Endodermal cell (in vitro differentiated cells): ENCODE data around the gene IQGAP1. TPM values are rescaled to one million over a fixed set of nuclear protein-coding genes. Genes with fewer than 3 reads are reported as not detected.
A peak's percentile ranks its signal among the peaks of the same experiment; 100 is the strongest.

Experiments
- DNase-seq: peaks from one replicate; pipeline ENCODE4 v3.0.0-alpha.2; 2017
- H3K27ac ChIP-seq: 2 replicates; pipeline ENCODE4 v1.5.1; 2013; ENCODE audit warnings: mild to moderate bottlenecking, low read depth, low read length, moderate library complexity
- H3K27me3 ChIP-seq: 2 replicates; pipeline ENCODE4 v1.6.1; 2013; ENCODE audit warnings: mild to moderate bottlenecking, low read length, moderate library complexity; ENCODE audit not compliant: insufficient read depth, control insufficient read depth, poor library complexity, severe bottlenecking
- H3K36me3 ChIP-seq: 2 replicates; pipeline ENCODE4 v1.7.0; 2013; ENCODE audit warnings: mild to moderate bottlenecking, low read length, moderate library complexity; ENCODE audit not compliant: control insufficient read depth, insufficient read depth
- H3K4me1 ChIP-seq: one replicate; pipeline ENCODE4 v1.7.0; 2013; ENCODE audit warnings: low read length; ENCODE audit not compliant: control insufficient read depth, insufficient read depth
- H3K4me3 ChIP-seq: 2 replicates; pipeline ENCODE4 v1.5.1; 2013; ENCODE audit warnings: mild to moderate bottlenecking, low read length, moderate library complexity
- H3K9ac ChIP-seq: 2 replicates; pipeline ENCODE4 v1.6.1; 2013; ENCODE audit warnings: mild to moderate bottlenecking, low read length, moderate library complexity; ENCODE audit not compliant: poor library complexity, severe bottlenecking; ENCODE audit errors: extremely low read depth
- H3K9me3 ChIP-seq: 2 replicates; pipeline ENCODE4 v1.6.1; 2013; ENCODE audit warnings: mild to moderate bottlenecking, low read length, moderate library complexity; ENCODE audit not compliant: control insufficient read depth
- H3K27ac Mint-ChIP-seq: 2 replicates; pipeline ENCODE4 v1.8.0; 2020; ENCODE audit warnings: mixed read lengths
- H3K27me3 Mint-ChIP-seq: 2 replicates; pipeline ENCODE4 v1.8.0; 2021; ENCODE audit warnings: mild to moderate bottlenecking, mixed read lengths; ENCODE audit not compliant: insufficient read depth
- H3K36me3 Mint-ChIP-seq: 2 replicates; pipeline ENCODE4 v1.8.0; 2020; ENCODE audit warnings: low read depth, mixed read lengths
- H3K4me1 Mint-ChIP-seq: 2 replicates; pipeline ENCODE4 v1.8.0; 2020; ENCODE audit warnings: mixed read lengths
- H3K4me3 Mint-ChIP-seq: 2 replicates; pipeline ENCODE4 v1.8.0; 2020; ENCODE audit warnings: mild to moderate bottlenecking, moderate library complexity, mixed read lengths
- H3K9me3 Mint-ChIP-seq: 2 replicates; pipeline ENCODE4 v1.8.0; 2020; ENCODE audit warnings: mild to moderate bottlenecking, mixed read lengths
- WGBS, 2 experiments: methylation state at CpG; one replicate each; pipeline versions ENCODE4 v1.1.5 to v1.1.7; 2013; ENCODE audit warnings: missing lambda C conversion rate in 2 of 2, mixed read lengths in 1 of 2; ENCODE audit not compliant: insufficient coverage in 1 of 2, insufficient read length in 1 of 2; 5-methylcytosine and 5-hydroxymethylcytosine counted together
- total RNA-seq, 2 donors: library from RNA; stranded (reverse); fragmentation: NEBNext Ultra II Directional in 1 of 2; extraction: Animal tissue kit (Norgen Biotek cat#: 25700) in 1 of 2; gene quantifications; 2 replicates in 1 of 2; 3 replicates in 1 of 2; pipeline ENCODE4 v1.2.1, GENCODE V29; 2021
- TF ChIP-seq, protein P1 (sequence below): fragments of 200-600 bp; sonication (generic); conservative IDR thresholded peaks from 2 replicates; pipeline ENCODE4 v1.5.0; 2021; ENCODE audit warnings: antibody characterized with exemption, mild to moderate bottlenecking

Gene IQGAP1
- total RNA-seq, 2 donors from 2014 or later = 94.4 to 124 TPM

DNA sequence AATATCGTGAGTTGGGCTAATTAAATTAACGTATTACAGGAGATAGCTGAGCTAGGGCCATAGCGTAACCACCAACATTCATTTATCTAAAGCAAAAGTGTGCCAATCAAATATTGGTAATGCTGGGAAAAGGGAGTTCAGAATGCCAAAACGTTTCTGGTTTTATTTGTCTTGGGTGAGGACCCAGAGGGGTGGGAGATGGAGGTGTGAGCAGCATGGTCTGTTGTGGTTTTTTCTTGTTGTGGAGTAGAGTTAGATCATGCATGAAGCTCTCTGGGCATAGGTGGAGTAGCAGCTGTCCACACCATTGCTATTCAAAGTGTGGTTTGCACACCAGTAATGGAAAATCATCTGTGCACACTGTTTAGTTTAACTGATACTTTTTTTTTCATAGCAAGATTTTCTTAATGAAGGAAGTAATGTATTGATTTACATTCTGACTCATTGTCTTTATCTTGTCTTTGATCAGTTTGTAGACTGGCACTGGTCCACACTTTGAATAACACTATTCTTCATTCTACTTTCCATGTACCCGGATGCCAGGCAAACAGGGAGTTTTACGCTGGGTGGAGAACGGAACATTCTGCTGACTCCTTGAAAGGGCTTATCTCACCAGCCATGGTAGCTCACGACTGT lies 90.9 kb downstream of the IQGAP1 start:
- WGBS, 2 experiments = 82 to 97% methylated on average over 4 to 8 of the region's 8 CpGs
- no peaks in the 10 kb centered on the region for H3K27me3 ChIP-seq
- H3K4me3 ChIP-seq = no peak overlapping the region
- no peak for DNase-seq
- no peak overlapping the region for H3K4me3 Mint-ChIP-seq
- no peaks in the 10 kb centered on the region for H3K4me1 ChIP-seq
- H3K36me3 Mint-ChIP-seq = peaks cover 63% of the 10 kb centered on the region
- no peaks in the 10 kb centered on the region for H3K9me3 ChIP-seq
- TF ChIP-seq, protein P1, sequence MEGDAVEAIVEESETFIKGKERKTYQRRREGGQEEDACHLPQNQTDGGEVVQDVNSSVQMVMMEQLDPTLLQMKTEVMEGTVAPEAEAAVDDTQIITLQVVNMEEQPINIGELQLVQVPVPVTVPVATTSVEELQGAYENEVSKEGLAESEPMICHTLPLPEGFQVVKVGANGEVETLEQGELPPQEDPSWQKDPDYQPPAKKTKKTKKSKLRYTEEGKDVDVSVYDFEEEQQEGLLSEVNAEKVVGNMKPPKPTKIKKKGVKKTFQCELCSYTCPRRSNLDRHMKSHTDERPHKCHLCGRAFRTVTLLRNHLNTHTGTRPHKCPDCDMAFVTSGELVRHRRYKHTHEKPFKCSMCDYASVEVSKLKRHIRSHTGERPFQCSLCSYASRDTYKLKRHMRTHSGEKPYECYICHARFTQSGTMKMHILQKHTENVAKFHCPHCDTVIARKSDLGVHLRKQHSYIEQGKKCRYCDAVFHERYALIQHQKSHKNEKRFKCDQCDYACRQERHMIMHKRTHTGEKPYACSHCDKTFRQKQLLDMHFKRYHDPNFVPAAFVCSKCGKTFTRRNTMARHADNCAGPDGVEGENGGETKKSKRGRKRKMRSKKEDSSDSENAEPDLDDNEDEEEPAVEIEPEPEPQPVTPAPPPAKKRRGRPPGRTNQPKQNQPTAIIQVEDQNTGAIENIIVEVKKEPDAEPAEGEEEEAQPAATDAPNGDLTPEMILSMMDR = no peak
- no peak overlapping the region for H3K27ac Mint-ChIP-seq
- H3K36me3 ChIP-seq = peaks cover 93% of the 10 kb centered on the region
- no peak overlapping the region for H3K9ac ChIP-seq
- no peaks in the 10 kb centered on the region for H3K4me1 Mint-ChIP-seq
- no peaks in the 10 kb centered on the region for H3K9me3 Mint-ChIP-seq
- H3K27ac ChIP-seq = no peak overlapping the region
- no peaks in the 10 kb centered on the region for H3K27me3 Mint-ChIP-seq

DNA sequence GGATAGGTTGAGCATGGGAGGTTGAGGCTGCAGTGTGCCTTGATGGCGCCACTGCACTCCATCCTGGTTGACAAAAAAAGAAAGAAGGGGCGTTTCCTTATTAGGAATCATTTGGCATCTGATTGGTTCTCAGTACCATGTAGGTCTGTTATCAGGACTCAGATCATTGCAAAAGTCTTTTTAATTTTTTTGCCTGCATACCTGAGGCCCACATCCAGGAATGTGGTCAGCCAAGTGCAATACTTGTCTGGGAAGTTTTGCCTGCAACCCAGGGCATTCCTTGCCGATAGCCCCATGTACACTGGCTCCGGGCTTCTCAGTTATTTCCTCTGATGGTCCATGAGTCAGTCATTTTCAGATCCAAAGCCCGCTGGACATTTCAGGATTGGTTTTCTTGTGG lies 91.6 kb downstream of the IQGAP1 start:
- Histone ChIP-seq H3K9me3 (no peaks in the 10 kb centered on the region), H3K4me3 (no peak overlapping the region), H3K27ac (no peak overlapping the region), H3K4me1 (no peaks in the 10 kb centered on the region), H3K27me3 (no peaks in the 10 kb centered on the region), H3K36me3 (peaks cover 93% of the 10 kb centered on the region), H3K9ac (no peak overlapping the region)
- H3K9me3 Mint-ChIP-seq = no peaks in the 10 kb centered on the region
- TF ChIP-seq, protein P1 = no peak
- peaks cover 63% of the 10 kb centered on the region for H3K36me3 Mint-ChIP-seq
- DNase-seq = no peak
- H3K4me3 Mint-ChIP-seq = no peak overlapping the region
- no peaks in the 10 kb centered on the region for H3K4me1 Mint-ChIP-seq
- peak overlapping the region; percentile 48 for H3K27ac Mint-ChIP-seq
- no peaks in the 10 kb centered on the region for H3K27me3 Mint-ChIP-seq
- 95 to 97% methylated on average over 3 to 5 of the region's 5 CpGs for WGBS, 2 experiments

DNA sequence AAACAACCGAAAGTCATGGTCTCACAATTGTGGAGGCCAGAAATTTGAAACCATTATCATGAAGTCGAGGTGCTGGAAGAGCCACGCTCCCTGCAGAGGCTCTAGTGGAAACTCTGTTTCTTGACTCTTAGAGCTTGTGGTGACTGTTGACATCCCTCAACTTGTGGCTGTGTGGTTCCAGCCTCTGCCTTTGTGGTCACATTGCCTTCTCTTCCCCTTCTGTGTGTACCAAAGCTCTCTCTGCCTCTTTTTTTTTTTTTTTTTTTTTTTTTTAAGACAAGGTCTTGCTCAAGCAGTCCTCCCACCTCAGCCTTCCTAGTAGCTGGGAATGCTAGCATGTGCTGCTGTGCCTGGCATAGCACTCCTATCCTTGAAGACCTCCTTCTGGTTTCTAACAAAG lies 93.0 kb downstream of the IQGAP1 start:
- no peak for DNase-seq
- H3K4me3 Mint-ChIP-seq = no peak overlapping the region
- Histone ChIP-seq H3K9ac (no peak overlapping the region), H3K36me3 (peaks cover 95% of the 10 kb centered on the region), H3K9me3 (no peaks in the 10 kb centered on the region), H3K27me3 (no peaks in the 10 kb centered on the region), H3K27ac (no peak overlapping the region), H3K4me3 (no peak overlapping the region), H3K4me1 (no peaks in the 10 kb centered on the region)
- no peaks in the 10 kb centered on the region for H3K27me3 Mint-ChIP-seq
- peaks cover 73% of the 10 kb centered on the region for H3K36me3 Mint-ChIP-seq
- 90 to 93% methylated on average over 3 of the region's 3 CpGs for WGBS, 2 experiments
- H3K4me1 Mint-ChIP-seq = no peaks in the 10 kb centered on the region
- H3K27ac Mint-ChIP-seq = no peak overlapping the region
- TF ChIP-seq, protein P1 = no peak
- no peaks in the 10 kb centered on the region for H3K9me3 Mint-ChIP-seq
